T-cell (primary cell): ENCODE measurements around the gene PDLIM7. TPM values are rescaled to one million over a fixed set of nuclear protein-coding genes. Genes with fewer than 3 reads are reported as not detected.
A peak's percentile ranks its signal among the peaks of the same experiment; 100 is the strongest.

ENCODE experiments used
- ATAC-seq, 4 experiments: fragments of 200-7000 bp in 3 of 4; fragments of 150-1000 bp in 1 of 4; cut with Tn5 transposase; replicated peaks in 1 of 4; 1 replicate in 3 of 4; 2 replicates in 1 of 4; pipeline ENCODE4 v1.10.0; 2021; ENCODE audit warnings: moderate library complexity in 3 of 4, mild to moderate bottlenecking in 2 of 4, moderate number of reproducible peaks in 1 of 4
- CTCF ChIA-PET, 2 donors: fragments of 300-600 bp; sonication (Branson Sonifier 250); formaldehyde crosslinking; loops; one replicate each; lab custom pipeline; 2022; ENCODE audit warnings: antibody characterized with exemption in 2 of 2; lab: Charles Lee
- POLR2A ChIA-PET, 2 donors: fragments of 300-600 bp; sonication (Branson Sonifier 250); formaldehyde crosslinking; loops; one replicate each; lab custom pipeline; 2022; ENCODE audit warnings: antibody characterized with exemption in 2 of 2; lab: Charles Lee
- DNase-seq, 35 experiments: peaks; one replicate each; pipeline versions ENCODE4 v3.0.0 to v3.0.0-alpha.2; 2013 to 2023
- H3K27ac ChIP-seq: one replicate; pipeline ENCODE4 v1.5.1; 2013; ENCODE audit warnings: low read length
- H3K27me3 ChIP-seq, 2 experiments: replicated peaks in 1 of 2; 1 replicate in 1 of 2; 2 replicates in 1 of 2; pipeline versions ENCODE4 v1.6.1 to v1.7.0; 2013; ENCODE audit warnings: low read length in 1 of 2, mixed read lengths in 1 of 2; ENCODE audit not compliant: control insufficient read depth in 2 of 2, insufficient read depth in 2 of 2; ENCODE audit errors: extremely low read depth in 1 of 2
- H3K36me3 ChIP-seq, 2 donors: 1 replicate in 1 of 2; 2 replicates in 1 of 2; pipeline versions ENCODE4 v1.6.1 to v1.7.0; 2013; ENCODE audit warnings: low read length in 1 of 2; ENCODE audit not compliant: control insufficient read depth in 2 of 2, insufficient read depth in 1 of 2; ENCODE audit errors: extremely low read depth in 1 of 2
- H3K4me1 ChIP-seq, 2 experiments: 1 replicate in 1 of 2; 2 replicates in 1 of 2; pipeline versions ENCODE4 v1.6.1 to v1.7.0; 2013; ENCODE audit warnings: low read length in 2 of 2, mixed read lengths in 1 of 2; ENCODE audit not compliant: insufficient read depth in 2 of 2, control insufficient read depth in 1 of 2; ENCODE audit errors: extremely low read depth in 1 of 2
- H3K4me3 ChIP-seq, 2 donors: 1 replicate in 1 of 2; 2 replicates in 1 of 2; pipeline versions ENCODE4 v1.5.1 to v1.7.0; 2013; ENCODE audit warnings: mild to moderate bottlenecking in 2 of 2, low read length in 1 of 2, moderate library complexity in 1 of 2; ENCODE audit not compliant: control insufficient read depth in 1 of 2; ENCODE audit errors: extremely low read depth in 1 of 2
- H3K9me3 ChIP-seq: 2 replicates; pipeline ENCODE4 v1.7.0; 2013
- H3K27ac Mint-ChIP-seq, 2 donors: one replicate each; pipeline ENCODE4 v1.8.0; 2020 to 2021; ENCODE audit warnings: mild to moderate bottlenecking in 2 of 2, mixed read lengths in 2 of 2
- H3K27me3 Mint-ChIP-seq, 2 donors: one replicate each; pipeline ENCODE4 v1.8.0; 2021 to 2022; ENCODE audit warnings: mixed read lengths in 2 of 2
- H3K36me3 Mint-ChIP-seq: one replicate; pipeline ENCODE4 v1.8.0; 2021; ENCODE audit warnings: mixed read lengths
- H3K4me1 Mint-ChIP-seq, 3 donors: one replicate each; pipeline ENCODE4 v1.8.0; 2020 to 2022; ENCODE audit warnings: mixed read lengths in 3 of 3, mild to moderate bottlenecking in 1 of 3
- H3K4me3 Mint-ChIP-seq, 3 donors: one replicate each; pipeline ENCODE4 v1.8.0; 2020 to 2022; ENCODE audit warnings: mild to moderate bottlenecking in 3 of 3, mixed read lengths in 3 of 3, moderate library complexity in 3 of 3
- H3K9me3 Mint-ChIP-seq, 3 donors: one replicate each; pipeline ENCODE4 v1.8.0; 2020 to 2022; ENCODE audit warnings: mixed read lengths in 3 of 3
- WGBS: methylation state at CpG from one replicate; pipeline ENCODE4 v1.1.5; 2013; ENCODE audit warnings: missing lambda C conversion rate; ENCODE audit not compliant: insufficient coverage; 5-methylcytosine and 5-hydroxymethylcytosine counted together
- total RNA-seq, 35 experiments: library from RNA in 6 of 35; stranded (reverse) in 6 of 35; fragments of 120-200 nt in 1 of 35; gene quantifications; one replicate each; pipeline versions ENCODE4 v1.2.1 to v1.2.4 and lab custom pipeline; 2013 to 2026

PDLIM7 gene
- total RNA-seq, 5 donors from 2014 or later (not counting 1 experiment from before 2014, with no cell fraction given) = 9.8 to 17.8 (median 12.8) TPM

DNA sequence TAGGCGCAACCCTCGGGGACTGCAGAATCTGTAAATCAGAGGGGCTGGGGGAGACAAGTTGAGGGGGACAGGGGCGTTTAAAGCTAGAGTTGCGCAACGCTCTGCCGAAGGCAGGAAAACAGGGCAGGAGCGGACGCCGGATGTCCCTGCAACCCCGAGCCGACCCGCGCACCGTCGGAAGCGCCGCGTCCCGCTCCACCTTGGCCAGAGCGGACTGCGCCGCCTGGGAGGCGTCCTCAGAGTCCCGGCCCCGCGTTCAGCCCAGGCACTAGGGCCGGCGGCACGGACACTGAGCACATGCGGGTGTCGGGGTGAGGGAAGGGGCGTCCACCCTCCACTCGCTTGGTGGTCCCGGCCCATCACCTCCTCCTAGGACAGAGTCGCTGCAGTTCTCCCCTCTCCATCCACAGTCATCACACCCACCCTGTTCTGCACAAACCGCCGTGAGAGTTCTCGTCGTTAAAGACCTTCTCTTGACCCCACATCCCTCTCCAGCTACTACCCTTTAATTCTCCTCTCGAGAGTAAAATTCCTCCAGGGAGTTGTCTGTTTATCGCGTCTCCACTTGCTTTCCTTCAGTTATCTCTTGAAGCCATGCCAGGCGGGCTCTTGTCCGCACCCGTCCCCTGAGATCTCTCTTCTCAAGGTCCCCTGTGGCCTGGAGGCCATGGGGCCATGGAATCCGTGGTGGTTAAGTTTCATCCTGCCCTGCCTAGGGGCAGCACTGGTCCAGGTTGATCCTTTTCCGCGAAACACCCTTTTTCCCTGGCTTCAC is 796 bp upstream of the PDLIM7 start:
- Mint-ChIP-seq H3K27ac (no peak overlapping the region), H3K9me3 (no peaks in the 10 kb centered on the region), H3K4me1 (peaks cover 23 to 33% (median 25%) of the 10 kb centered on the region in 3 donors), H3K36me3 (no peaks in the 10 kb centered on the region), H3K27me3 (no peaks in the 10 kb centered on the region), H3K4me3 (peak overlapping the region; percentile 78 to 84 (median 84))
- Histone ChIP-seq H3K36me3 (no peaks in the 10 kb centered on the region), H3K27ac (no peak overlapping the region), H3K27me3 (peaks cover 0 to 6% of the 10 kb centered on the region in 2 experiments), H3K4me3 (peak overlapping the region; percentile 61 to 62), H3K9me3 (no peaks in the 10 kb centered on the region), H3K4me1 (peaks cover 0 to 47% of the 10 kb centered on the region in 2 experiments)
- ChIA-PET POLR2A (no interaction called here), CTCF (interaction anchor here (0.6 to 1.4 kb wide), 11 partner anchors 25 to 189 kb away, joined by 3 to 15 read pairs (median 4); no protein-coding TSS in a partner anchor)
- ATAC-seq = peak in 3 of 4 experiments; percentile 1 to 8 (median 4)
- 21% methylated on average over 40 of the region's 48 CpGs for WGBS
- DNase-seq = no peak

DNA sequence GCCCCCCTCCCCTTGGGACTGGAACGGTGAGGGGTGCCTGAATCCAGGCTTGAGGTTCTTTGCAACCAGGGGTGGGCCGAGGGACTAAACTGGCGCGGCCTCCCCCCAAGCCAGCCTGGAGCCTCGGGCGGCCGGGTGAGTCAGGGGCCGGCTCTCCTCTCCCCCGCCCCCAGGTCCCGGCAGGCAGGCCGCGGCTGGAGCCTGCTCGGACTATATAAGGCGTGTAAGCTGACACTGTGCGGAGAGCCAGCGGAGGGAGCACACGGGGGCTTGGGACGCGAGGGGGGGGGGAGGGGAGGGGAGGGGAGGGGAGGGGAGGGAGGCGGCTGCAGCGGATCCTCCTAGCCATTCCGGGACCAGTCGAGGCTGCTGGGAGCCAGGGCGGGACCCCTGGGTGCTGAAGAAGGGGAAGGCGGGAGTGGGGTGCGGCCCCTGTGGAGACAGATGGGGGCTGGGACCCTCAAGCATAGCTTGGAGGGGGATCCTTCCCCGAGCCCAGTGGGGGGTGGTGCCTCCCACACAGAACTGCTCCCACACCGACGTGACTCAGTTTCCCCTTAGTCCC is 595 bp downstream of the PDLIM7 start:
- Histone ChIP-seq H3K4me1 (peaks cover 0 to 47% of the 10 kb centered on the region in 2 experiments), H3K9me3 (no peaks in the 10 kb centered on the region), H3K4me3 (peak overlapping the region; percentile 44 to 61), H3K27ac (no peak overlapping the region), H3K36me3 (peaks cover 0 to 6% of the 10 kb centered on the region in 2 donors), H3K27me3 (peaks cover 0 to 6% of the 10 kb centered on the region in 2 experiments)
- ChIA-PET CTCF (interaction anchor here in 1 of 2 donors (0.6 to 1.4 kb wide), 9 partner anchors 24 to 192 kb away, joined by 3 to 15 read pairs (median 6); no protein-coding TSS in a partner anchor), POLR2A (interaction anchor here in 1 of 2 donors (0.6 kb wide), 1 partner anchor 65 kb away, joined by 3 read pairs; no protein-coding TSS in a partner anchor)
- Mint-ChIP-seq H3K4me3 (peak overlapping the region; percentile 61 to 84 (median 78)), H3K27me3 (no peaks in the 10 kb centered on the region), H3K9me3 (no peaks in the 10 kb centered on the region), H3K36me3 (peaks cover 4% of the 10 kb centered on the region), H3K27ac (no peak overlapping the region), H3K4me1 (peaks cover 23 to 32% (median 25%) of the 10 kb centered on the region in 3 donors)
- WGBS = 40% methylated on average over 8 of the region's 29 CpGs
- DNase-seq = no peak
- no peak for ATAC-seq

DNA sequence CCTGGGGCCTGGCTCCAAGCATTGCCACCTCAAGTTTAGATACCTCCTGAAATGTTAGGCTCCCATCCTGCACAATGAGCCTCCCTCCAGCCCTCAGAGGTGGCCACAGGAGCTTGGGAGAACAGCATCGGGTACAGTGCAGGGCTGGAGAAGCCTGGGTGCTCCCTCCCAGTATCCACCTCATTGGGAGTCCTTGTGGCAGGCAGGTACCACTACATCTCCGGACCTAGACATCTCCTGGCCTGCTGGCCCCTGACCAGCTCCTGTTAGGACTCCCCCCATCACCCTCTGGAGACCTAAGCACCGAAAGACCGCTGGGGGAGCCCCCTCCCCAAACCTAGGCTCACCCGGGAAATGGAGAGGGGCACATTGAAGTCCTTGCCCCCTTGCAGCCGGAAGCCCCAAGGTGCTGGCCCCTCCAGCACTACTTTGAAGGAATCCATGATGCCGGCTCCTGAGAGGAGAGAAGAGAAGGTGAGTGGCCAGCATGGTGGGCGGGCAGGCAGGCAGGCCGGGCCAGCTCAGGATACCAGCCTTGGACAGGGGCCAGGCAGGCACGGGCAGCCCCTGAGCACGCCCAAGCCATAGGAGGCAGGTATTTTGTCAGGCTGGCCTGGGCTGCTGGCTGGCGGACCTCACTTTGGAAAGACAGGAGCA is 1.2 kb downstream of the PDLIM7 start:
- Histone ChIP-seq H3K27ac (no peak overlapping the region), H3K9me3 (no peaks in the 10 kb centered on the region), H3K27me3 (peaks cover 0 to 6% of the 10 kb centered on the region in 2 experiments), H3K36me3 (peaks cover 0 to 6% of the 10 kb centered on the region in 2 donors), H3K4me1 (peaks cover 0 to 47% of the 10 kb centered on the region in 2 experiments), H3K4me3 (no peak overlapping the region)
- Mint-ChIP-seq H3K9me3 (no peaks in the 10 kb centered on the region), H3K4me1 (peaks cover 23 to 32% (median 25%) of the 10 kb centered on the region in 3 donors), H3K27ac (no peak overlapping the region), H3K36me3 (peaks cover 4% of the 10 kb centered on the region), H3K4me3 (peak overlapping the region; percentile 44 to 84 (median 61)), H3K27me3 (no peaks in the 10 kb centered on the region)
- DNase-seq (no peak), ATAC-seq (no peak)
- CTCF ChIA-PET = interaction anchor here in 1 of 2 donors (0.8 kb wide), 1 partner anchor 19 kb away, joined by 3 read pairs; no protein-coding TSS in a partner anchor
- WGBS = 86% methylated on average over 8 of the region's 12 CpGs
- POLR2A ChIA-PET = no interaction called here

DNA sequence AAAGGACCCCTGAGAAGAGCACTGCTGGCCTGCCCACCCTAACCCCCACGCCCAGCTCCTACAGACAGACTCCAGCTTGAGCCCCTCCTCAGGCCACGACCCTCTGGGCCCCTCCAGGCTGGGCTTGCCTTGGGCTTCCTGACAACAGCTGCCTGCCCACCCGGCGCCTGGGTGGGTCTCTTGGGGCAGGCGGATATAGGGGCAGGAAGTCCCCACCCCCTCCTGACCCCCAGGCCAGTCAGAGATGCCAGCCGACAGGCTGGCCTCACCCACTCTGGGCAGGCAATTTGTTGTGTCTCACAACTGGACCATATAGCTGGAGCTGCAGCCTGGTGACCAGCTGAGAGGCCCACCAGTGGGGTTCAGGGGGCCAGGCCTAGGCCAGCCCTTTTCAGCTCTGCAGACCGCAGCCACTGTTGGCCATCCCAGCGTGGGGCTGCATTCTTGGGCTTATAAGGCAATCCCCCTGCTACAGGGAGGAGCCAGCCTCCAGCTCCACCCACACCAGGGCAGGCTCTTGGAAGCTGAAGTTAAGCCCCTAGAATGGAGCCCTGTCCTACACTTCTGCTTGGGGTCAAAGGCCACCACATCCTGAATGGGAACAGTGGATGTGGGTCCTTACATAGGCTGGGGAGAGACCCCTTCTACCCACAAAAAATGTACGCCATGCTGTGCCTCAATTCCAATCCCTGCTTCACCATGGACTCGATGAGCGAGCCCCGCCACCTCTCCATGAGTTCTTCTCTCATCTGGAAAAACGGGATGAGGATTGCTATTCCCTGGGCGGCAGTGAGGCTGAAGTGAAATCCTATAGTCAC is 2.0 kb downstream of the PDLIM7 start:
- H3K36me3 Mint-ChIP-seq = peaks cover 5% of the 10 kb centered on the region
- peaks cover 20 to 27% (median 20%) of the 10 kb centered on the region in 3 donors for H3K4me1 Mint-ChIP-seq
- H3K9me3 Mint-ChIP-seq = no peaks in the 10 kb centered on the region
- H3K9me3 ChIP-seq = no peaks in the 10 kb centered on the region
- H3K27me3 ChIP-seq = peaks cover 0 to 6% of the 10 kb centered on the region in 2 experiments
- peaks cover 0 to 10% of the 10 kb centered on the region in 2 donors for H3K36me3 ChIP-seq
- CTCF ChIA-PET = interaction anchor here (0.6 to 0.8 kb wide), 2 partner anchors 18 to 381 kb away, joined by 3 to 4 read pairs; no protein-coding TSS in a partner anchor
- no peaks in the 10 kb centered on the region for H3K27me3 Mint-ChIP-seq
- peak overlapping the region; percentile 44 to 84 (median 61) for H3K4me3 Mint-ChIP-seq
- H3K27ac ChIP-seq = no peak overlapping the region
- no peak overlapping the region for H3K4me3 ChIP-seq
- no peak for DNase-seq
- no peak for ATAC-seq
- 97% methylated on average over 10 of the region's 14 CpGs for WGBS
- POLR2A ChIA-PET = no interaction called here
- H3K27ac Mint-ChIP-seq = no peak overlapping the region
- peaks cover 0 to 41% of the 10 kb centered on the region in 2 experiments for H3K4me1 ChIP-seq

DNA sequence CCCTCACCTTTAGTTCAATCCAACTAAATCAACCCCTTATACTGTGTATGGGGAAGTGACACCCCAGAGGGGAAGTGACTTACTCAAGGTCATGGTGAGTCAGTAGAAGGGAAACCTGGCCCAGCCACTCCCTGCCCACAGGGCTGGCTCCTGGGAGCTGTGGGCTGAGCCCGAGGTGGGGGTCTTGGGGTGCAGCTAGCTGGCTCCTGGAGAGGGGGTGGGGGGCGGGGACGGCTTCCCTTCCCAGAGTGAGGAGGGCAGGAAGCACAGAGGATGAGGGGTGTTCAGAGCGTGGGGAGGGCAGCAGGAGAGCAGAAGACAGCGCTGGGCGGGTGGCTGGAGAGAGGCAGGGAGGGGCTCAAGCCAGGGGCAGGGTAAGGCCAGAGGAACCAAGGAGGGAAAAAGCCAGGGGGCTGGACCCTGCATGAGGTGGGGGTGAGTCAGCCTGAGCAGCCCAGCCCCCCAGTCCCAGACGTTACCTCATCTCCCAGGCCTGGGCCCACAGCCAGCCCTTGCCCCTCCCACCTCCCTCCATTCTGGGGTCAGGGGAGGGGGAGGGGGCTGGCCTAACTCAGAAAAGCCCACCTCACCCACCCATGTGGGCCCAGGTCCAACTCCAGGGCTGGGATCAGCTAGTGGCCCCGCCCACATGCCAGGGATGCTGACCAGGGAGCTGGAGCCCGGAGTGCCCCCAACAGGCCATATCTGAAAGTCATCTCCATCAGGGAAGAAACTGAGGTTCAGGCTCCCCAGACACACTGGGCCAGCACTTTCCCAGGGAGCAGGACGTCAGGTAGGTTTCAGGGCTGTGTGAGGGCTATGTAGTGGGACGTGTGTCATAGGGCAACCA is 2.8 kb downstream of the PDLIM7 start:
- WGBS = 93% methylated on average over 2 of the region's 11 CpGs

More for the DNA sequence above, 2.8 kb downstream of the PDLIM7 start:
- peak overlapping the region in 1 of 2 donors; percentile 34 for H3K27ac Mint-ChIP-seq
- CTCF ChIA-PET = interaction anchor here in 1 of 2 donors (0.6 to 1.1 kb wide), 2 partner anchors 104 to 380 kb away, joined by 3 to 4 read pairs; no protein-coding TSS in a partner anchor
- DNase-seq (peak in 1 of 35 experiments; percentile 47), ATAC-seq (no peak)
- no peak overlapping the region for H3K4me3 ChIP-seq
- H3K4me1 ChIP-seq = peaks cover 0 to 41% of the 10 kb centered on the region in 2 experiments
- H3K4me1 Mint-ChIP-seq = peaks cover 19 to 26% (median 20%) of the 10 kb centered on the region in 3 donors
- H3K4me3 Mint-ChIP-seq = no peak overlapping the region
- peaks cover 10% of the 10 kb centered on the region for H3K36me3 Mint-ChIP-seq
- POLR2A ChIA-PET = no interaction called here
- no peak overlapping the region for H3K27ac ChIP-seq
- H3K27me3 ChIP-seq = peaks cover 0 to 6% of the 10 kb centered on the region in 2 experiments
- peaks cover 0 to 17% of the 10 kb centered on the region in 2 donors for H3K36me3 ChIP-seq
- H3K27me3 Mint-ChIP-seq = no peaks in the 10 kb centered on the region
- no peaks in the 10 kb centered on the region for H3K9me3 ChIP-seq
- no peaks in the 10 kb centered on the region for H3K9me3 Mint-ChIP-seq
